Mesodermal cell (in vitro differentiated cells): ENCODE measurements around the gene CDC42SE2.

ENCODE experiments used
- H3K27ac ChIP-seq: 2 replicates; pipeline ENCODE4 v1.7.0; 2013; ENCODE audit warnings: mild to moderate bottlenecking, low read depth, low read length, moderate library complexity; ENCODE audit not compliant: severe bottlenecking
- H3K36me3 ChIP-seq: 2 replicates; pipeline ENCODE4 v1.7.1; 2013; ENCODE audit warnings: mild to moderate bottlenecking, low read length, moderate library complexity; ENCODE audit not compliant: control insufficient read depth, insufficient read depth
- H3K4me1 ChIP-seq: one replicate; pipeline ENCODE4 v1.7.1; 2013; ENCODE audit warnings: mild to moderate bottlenecking, low read length; ENCODE audit not compliant: insufficient read depth, control insufficient read depth, poor library complexity, severe bottlenecking
- H3K4me3 ChIP-seq: 2 replicates; pipeline ENCODE4 v1.7.0; 2013; ENCODE audit warnings: low read length, control low read depth, mild to moderate bottlenecking; ENCODE audit not compliant: insufficient read depth, poor library complexity, severe bottlenecking; ENCODE audit errors: extremely low read depth
- H3K9me3 ChIP-seq: 2 replicates; pipeline ENCODE4 v1.7.1; 2013; ENCODE audit warnings: mild to moderate bottlenecking, low read length, moderate library complexity; ENCODE audit not compliant: control insufficient read depth
- WGBS, 2 experiments: methylation state at CpG; one replicate each; pipeline ENCODE4 v1.1.5; 2013; ENCODE audit warnings: missing lambda C conversion rate in 2 of 2; ENCODE audit not compliant: insufficient coverage in 2 of 2; 5-methylcytosine and 5-hydroxymethylcytosine counted together

The CDC42SE2 gene

DNA sequence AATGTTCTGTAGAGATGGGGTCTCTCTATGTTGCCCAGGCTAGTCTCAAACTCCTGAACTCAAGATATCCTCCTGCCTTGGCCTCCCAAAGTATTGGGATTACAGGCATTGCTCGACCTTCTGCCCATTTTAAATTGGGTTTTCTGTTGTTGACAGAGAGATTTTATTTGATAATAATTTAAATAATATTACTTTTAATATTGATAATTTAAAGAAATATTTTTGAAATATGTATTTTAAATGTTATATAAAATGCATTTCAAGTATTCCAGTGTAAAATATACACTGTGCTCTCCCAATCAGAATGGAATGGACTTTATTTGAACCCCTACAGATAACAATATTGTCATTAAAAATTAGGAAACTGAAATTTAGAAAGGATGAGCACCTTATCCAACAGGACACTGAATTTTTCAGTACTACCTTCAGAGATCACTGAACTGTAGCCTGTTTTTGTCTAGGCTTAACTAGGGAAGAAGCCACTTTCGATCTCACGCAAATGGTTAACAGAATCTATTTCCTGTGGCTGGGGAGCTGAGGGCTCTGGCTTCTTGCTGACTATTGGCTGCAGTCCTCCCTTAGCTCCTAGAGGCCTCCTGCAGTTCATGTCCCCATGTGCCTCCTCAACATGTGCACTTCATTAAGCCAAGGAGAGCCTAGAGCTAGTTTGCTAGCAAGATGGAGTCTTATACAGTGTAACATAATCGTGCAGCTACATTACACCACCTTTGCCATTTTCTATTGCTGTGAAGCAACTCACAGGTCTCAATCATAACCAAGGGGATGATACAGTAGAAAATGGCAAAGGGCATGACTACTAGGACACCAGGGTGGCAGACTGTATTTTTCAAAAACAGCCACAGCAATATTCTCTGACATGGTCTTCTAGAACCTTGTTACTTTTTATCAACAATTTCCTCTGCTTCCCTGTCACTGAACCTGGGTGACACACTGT, 150.0 kb downstream of the CDC42SE2 start:
- no peak overlapping the region for H3K4me3 ChIP-seq
- WGBS, 2 experiments: 85 to 93% methylated on average over 2 of the region's 4 CpGs
- no peaks in the 10 kb centered on the region for H3K4me1 ChIP-seq
- no peak overlapping the region for H3K27ac ChIP-seq
- no peaks in the 10 kb centered on the region for H3K9me3 ChIP-seq
- peaks cover 9% of the 10 kb centered on the region for H3K36me3 ChIP-seq

DNA sequence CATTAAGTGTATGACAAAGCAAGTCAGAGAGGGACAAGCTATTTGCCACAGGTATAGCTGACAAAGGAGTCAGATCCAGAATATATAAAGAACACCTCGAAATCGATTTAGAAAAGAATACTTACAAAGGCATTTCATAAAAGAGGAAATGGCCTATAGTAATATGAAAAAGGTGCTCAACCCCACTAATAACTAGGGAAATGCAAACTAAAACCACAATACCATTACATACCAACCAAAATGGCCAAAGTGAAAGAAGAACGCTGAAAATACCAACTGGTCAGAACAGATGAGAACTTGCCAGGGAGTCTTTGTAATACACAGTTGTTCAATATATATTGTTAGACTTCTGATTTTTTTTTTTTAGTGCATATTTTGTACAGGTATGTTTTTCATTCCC, 152.9 kb downstream of the CDC42SE2 start:
- Histone ChIP-seq H3K9me3 (no peaks in the 10 kb centered on the region), H3K27ac (no peak overlapping the region), H3K4me1 (no peaks in the 10 kb centered on the region), H3K36me3 (peaks cover 4% of the 10 kb centered on the region), H3K4me3 (no peak overlapping the region)
- WGBS, 2 experiments: 60% methylated on average over 1 of the region's 3 CpGs; no CpG with 5 or more reads in 1 of the 2 experiments

DNA sequence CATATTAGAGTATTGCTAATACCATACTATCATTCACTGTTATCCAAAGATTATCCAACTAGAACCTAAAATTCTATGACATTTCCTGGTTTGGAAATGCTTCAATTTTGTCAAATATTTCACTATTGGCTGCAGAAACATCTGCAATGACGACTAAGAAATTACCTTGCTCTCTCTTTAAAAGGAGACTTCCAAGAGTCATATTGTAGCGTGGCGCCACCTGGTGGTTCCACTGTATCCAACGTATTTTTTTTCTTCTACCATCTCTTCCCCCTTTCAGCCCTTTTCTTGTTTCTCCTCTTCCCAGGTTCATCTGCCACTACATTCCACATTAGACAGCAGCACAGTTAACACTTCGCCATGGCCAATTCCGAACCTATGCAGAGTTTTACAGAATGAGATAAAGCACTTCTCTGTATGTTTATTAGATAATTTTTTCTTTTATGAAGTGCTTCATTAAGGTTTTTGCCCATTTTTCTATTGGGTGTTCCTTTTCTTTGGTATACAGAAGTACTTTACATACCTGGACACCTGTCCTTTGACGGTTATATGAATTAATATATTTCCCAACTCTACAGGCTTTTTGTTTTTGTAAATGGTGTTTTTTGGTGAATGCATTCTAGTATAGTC, 153.5 kb downstream of the CDC42SE2 start:
- H3K9me3 ChIP-seq: no peaks in the 10 kb centered on the region
- H3K4me1 ChIP-seq: no peaks in the 10 kb centered on the region
- H3K4me3 ChIP-seq: no peak overlapping the region
- WGBS, 2 experiments: 4 to 11% methylated on average over 4 of the region's 7 CpGs
- H3K36me3 ChIP-seq: peaks cover 10% of the 10 kb centered on the region
- no peak overlapping the region for H3K27ac ChIP-seq

DNA sequence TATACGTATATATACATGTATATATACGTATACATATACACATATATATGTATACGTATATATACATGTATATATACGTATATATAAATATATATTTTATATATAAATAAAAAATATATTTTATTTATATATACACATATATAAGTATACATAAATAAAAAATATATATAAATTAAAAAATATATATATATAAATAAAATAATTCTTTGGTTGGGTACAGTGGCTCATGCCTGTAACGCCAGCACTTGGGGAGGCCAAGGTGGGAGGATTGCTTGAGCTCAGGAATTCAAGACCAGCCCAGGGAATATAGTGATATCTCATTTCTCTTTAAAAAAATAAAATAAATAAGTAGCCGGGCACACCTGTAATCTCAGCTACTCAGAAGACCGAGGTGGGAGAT, 155.0 kb downstream of the CDC42SE2 start:
- no peak overlapping the region for H3K4me3 ChIP-seq
- no peaks in the 10 kb centered on the region for H3K4me1 ChIP-seq
- peaks cover 13% of the 10 kb centered on the region for H3K36me3 ChIP-seq
- WGBS, 2 experiments: 75 to 90% methylated on average over 2 of the region's 7 CpGs
- H3K27ac ChIP-seq: no peak overlapping the region
- no peaks in the 10 kb centered on the region for H3K9me3 ChIP-seq

DNA sequence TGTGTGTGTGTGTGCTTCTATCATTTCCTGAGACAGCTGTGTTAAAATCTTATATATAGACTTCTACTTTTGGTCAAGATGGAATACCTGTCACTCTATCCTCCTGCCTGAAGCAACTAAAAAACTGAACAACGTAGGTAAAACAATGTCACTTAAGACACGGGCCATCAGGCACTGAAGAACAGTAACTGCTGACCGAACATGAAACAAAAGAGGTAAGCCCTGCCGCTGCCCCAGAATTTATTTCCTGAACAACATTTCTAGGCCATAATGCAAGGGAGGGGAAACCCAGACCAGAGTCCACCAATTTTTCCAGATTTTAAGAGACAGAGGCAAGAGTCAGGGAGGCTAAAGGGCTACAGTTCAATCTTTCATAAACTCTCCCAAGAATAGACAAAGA, 156.0 kb downstream of the CDC42SE2 start:
- Histone ChIP-seq H3K9me3 (no peaks in the 10 kb centered on the region), H3K4me1 (no peaks in the 10 kb centered on the region), H3K36me3 (peaks cover 15% of the 10 kb centered on the region), H3K27ac (no peak overlapping the region), H3K4me3 (no peak overlapping the region)
- WGBS, 2 experiments: 100% methylated on average over 1 to 2 of the region's 4 CpGs

DNA sequence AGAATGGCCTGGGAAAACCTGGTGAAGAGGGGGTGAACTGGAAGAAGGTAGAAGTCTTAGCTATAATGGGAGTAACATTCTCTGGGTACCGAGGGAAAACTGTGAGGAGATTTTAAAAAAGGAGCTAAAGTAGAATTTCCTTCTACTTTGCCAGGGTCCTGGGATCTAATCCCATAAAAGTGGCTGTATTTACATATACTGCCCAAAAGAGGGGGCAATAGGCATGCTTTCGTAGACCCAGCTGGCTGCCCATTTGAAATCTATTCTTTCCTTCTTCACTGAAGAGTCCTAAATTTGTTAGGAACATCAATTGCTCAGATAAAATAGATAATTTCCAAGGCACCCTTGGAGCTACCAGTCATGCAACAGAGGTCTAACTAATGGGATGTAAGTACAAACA, 159.2 kb downstream of the CDC42SE2 start:
- Histone ChIP-seq H3K4me3 (no peak overlapping the region), H3K36me3 (peaks cover 34% of the 10 kb centered on the region), H3K4me1 (no peaks in the 10 kb centered on the region), H3K9me3 (no peaks in the 10 kb centered on the region), H3K27ac (no peak overlapping the region)
- no CpG with 5 or more reads among the region's 2 CpGs for WGBS, 2 experiments

DNA sequence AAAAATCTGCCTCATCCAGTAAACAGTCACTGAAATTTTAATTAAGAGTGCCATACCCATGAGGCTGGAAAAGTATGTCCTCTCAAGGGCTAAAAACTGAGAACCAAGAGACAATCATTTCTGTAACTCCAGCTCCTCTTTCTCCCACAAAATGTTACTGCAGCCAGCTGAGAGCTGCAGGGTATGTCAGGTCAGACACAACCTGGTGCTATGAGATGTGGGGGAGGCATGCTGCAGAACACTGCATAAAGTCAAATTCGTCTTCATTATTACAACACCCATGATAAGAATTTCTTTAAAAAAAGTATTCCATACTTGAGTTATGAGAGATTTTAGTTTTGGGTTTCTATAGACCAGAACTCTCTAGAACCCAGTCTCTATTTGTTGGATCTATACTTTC, 162.2 kb downstream of the CDC42SE2 start:
- no peak overlapping the region for H3K27ac ChIP-seq
- peaks cover 54% of the 10 kb centered on the region for H3K36me3 ChIP-seq
- H3K9me3 ChIP-seq: no peaks in the 10 kb centered on the region
- H3K4me1 ChIP-seq: no peaks in the 10 kb centered on the region
- WGBS, 2 experiments: no CpG with 5 or more reads among the region's 1 CpG
- no peak overlapping the region for H3K4me3 ChIP-seq

DNA sequence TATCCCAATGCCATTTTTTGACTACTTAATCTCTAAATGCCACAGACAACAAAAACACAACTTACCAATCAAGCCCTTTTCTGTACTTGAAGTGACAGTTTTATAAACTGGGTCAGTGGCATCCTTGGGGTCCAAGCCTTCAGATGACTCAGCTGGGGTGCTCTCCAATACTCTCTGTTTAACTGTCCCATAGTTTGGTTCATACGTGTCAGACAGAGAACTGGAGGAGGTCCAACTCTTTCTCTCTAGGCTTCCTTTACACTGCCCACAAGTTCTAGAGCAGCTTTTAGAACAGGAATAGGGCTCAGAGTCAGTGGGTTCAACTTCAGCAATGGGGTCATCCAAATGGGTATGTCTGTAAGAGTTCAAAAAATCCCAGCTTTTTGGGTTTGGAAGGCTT, 166.9 kb downstream of the CDC42SE2 start:
- Histone ChIP-seq H3K4me1 (no peaks in the 10 kb centered on the region), H3K9me3 (no peaks in the 10 kb centered on the region), H3K4me3 (no peak overlapping the region), H3K36me3 (peaks cover 68% of the 10 kb centered on the region), H3K27ac (no peak overlapping the region)
- WGBS, 2 experiments: 100% methylated on average over 1 of the region's 1 CpG

DNA sequence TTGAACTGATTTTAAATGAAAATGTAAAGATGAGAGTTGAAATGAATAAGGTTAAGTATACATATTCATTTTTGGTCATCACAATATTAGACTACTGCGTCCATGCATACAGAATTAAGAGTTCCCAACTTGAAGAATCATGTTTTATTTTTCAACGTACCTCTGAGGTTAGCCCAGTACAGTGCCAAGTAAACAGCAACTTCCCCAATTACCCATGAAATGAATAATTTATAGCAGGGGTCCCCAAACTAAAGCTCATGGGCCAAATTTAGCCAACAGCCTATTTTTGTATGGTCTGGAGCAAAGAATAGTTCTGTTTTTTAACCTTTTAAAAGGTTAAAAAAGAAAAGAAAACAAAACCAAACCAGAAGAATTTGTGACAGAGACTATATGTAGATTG, 167.9 kb downstream of the CDC42SE2 start:
- no peak overlapping the region for H3K4me3 ChIP-seq
- no peaks in the 10 kb centered on the region for H3K4me1 ChIP-seq
- no CpG with 5 or more reads among the region's 2 CpGs for WGBS, 2 experiments
- H3K9me3 ChIP-seq: no peaks in the 10 kb centered on the region
- no peak overlapping the region for H3K27ac ChIP-seq
- H3K36me3 ChIP-seq: peaks cover 59% of the 10 kb centered on the region

DNA sequence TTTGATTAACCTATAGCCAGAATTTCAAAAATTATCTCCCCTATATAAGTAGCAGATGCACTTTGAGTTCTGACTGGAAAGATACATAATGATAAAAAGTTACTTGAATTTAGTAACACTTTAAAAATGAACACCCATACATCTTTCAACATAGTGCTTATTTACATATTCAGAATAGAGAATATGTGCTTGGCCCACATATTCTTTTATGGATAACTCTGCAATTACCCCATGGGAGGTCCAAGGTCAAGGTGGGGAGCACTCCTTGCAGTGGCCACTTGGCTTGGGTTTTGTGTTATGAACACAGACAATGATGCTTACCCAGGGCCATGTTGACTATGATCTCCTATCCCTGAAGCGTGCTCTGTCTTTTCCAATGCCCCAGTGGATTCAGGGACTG, 169.3 kb downstream of the CDC42SE2 start:
- Histone ChIP-seq H3K4me1 (no peaks in the 10 kb centered on the region), H3K4me3 (no peak overlapping the region), H3K27ac (no peak overlapping the region), H3K36me3 (peaks cover 63% of the 10 kb centered on the region), H3K9me3 (no peaks in the 10 kb centered on the region)
- WGBS, 2 experiments: 84 to 92% methylated on average over 1 of the region's 1 CpG

DNA sequence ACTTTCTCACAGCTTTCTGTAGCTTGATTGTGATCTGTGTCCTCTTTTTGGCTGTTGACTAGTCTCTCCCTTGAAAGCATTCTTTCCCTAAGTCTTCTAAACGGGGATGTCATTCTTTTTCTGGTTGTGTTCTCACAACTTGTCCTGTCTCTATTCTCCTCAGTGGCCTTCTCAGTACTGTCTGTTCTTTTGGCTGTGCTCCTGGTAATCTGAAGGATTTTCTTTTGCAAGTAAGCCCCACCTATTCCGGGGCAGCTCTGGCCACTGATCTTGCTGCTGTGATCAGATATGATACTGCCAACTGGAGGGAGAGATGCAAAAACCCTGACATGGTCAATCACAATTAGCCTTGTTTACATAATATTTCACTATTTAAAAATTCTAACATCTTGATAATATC, 172.2 kb downstream of the CDC42SE2 start:
- 57 to 100% methylated on average over 1 of the region's 2 CpGs for WGBS, 2 experiments
- H3K4me3 ChIP-seq: no peak overlapping the region
- H3K9me3 ChIP-seq: no peaks in the 10 kb centered on the region
- peaks cover 69% of the 10 kb centered on the region for H3K36me3 ChIP-seq
- no peaks in the 10 kb centered on the region for H3K4me1 ChIP-seq
- no peak overlapping the region for H3K27ac ChIP-seq
